ENCODE results near the gene EVA1A. TPM values are rescaled to one million over a fixed set of nuclear protein-coding genes. Genes with fewer than 3 reads are reported as not detected.
A peak's percentile ranks its signal among the peaks of the same experiment; 100 is the strongest.

EVA1A gene
- total and polyA plus RNA-seq, 2 experiments from 2014 or later = 0.51 to 0.57 TPM

DNA sequence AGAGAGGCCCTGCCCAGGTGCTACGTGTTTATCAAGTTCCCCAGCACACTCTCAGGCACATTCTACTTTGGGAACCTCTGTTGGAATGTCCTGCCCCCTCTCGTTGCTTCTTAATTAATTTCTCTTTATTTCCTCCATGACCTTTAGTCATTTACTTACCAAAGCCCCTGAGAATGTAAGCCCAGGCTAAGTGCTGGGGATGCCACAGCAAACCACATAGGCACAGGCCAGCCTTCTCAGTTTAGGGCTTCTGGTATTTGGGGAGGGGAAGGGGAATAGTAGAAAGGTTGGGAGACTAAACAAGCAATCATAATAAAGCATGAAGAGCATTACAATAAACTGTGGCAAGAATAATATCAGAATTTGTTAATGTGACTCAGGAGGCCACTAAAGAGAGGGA lies 85.7 kb downstream of the EVA1A start:
- no peaks in the 10 kb centered on the region for H3K27me3 ChIP-seq
- TF ChIP-seq, protein P1, sequence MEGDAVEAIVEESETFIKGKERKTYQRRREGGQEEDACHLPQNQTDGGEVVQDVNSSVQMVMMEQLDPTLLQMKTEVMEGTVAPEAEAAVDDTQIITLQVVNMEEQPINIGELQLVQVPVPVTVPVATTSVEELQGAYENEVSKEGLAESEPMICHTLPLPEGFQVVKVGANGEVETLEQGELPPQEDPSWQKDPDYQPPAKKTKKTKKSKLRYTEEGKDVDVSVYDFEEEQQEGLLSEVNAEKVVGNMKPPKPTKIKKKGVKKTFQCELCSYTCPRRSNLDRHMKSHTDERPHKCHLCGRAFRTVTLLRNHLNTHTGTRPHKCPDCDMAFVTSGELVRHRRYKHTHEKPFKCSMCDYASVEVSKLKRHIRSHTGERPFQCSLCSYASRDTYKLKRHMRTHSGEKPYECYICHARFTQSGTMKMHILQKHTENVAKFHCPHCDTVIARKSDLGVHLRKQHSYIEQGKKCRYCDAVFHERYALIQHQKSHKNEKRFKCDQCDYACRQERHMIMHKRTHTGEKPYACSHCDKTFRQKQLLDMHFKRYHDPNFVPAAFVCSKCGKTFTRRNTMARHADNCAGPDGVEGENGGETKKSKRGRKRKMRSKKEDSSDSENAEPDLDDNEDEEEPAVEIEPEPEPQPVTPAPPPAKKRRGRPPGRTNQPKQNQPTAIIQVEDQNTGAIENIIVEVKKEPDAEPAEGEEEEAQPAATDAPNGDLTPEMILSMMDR (IDR thresholded peaks at IDR 0.05; ENCODE audit: low read depth, low read length) = no peak

DNA sequence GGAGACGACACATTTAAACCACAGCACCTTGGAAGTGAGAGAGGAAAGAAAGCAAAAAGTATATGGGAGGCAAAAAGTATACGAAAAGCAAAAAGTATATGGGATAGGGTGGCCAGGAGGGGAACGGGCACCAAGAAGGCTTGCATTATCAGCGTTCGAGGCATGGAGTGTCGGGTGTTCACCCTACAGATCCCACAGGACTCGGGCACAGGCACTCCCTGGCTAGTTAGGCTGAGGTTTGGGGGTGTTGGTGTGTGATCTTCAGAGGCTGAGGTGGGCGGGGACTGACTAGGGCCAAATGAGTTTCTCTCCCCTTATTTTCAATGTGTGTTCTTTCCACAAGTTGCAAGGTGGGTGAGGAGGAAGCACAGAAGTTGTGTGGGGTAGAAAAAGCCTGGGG lies 86.6 kb downstream of the EVA1A start:
- no peak for DNase-seq (ENCODE audit: low read depth in 1 of 2, low spot score in 1 of 2)
- no peak overlapping the region for H3K27ac ChIP-seq

More for the DNA sequence above, 85.7 kb downstream of the EVA1A start:
- H3K4me3 ChIP-seq = no peak overlapping the region
- no peaks in the 10 kb centered on the region for H3K9me3 ChIP-seq (ENCODE audit: low read depth)
- peaks cover 5% of the 10 kb centered on the region for H3K4me1 ChIP-seq (ENCODE audit: low read depth)
- no peak for DNase-seq (ENCODE audit: low read depth in 1 of 2, low spot score in 1 of 2)
- H3K27ac ChIP-seq = no peak overlapping the region
- no peaks in the 10 kb centered on the region for H3K36me3 ChIP-seq

DNA sequence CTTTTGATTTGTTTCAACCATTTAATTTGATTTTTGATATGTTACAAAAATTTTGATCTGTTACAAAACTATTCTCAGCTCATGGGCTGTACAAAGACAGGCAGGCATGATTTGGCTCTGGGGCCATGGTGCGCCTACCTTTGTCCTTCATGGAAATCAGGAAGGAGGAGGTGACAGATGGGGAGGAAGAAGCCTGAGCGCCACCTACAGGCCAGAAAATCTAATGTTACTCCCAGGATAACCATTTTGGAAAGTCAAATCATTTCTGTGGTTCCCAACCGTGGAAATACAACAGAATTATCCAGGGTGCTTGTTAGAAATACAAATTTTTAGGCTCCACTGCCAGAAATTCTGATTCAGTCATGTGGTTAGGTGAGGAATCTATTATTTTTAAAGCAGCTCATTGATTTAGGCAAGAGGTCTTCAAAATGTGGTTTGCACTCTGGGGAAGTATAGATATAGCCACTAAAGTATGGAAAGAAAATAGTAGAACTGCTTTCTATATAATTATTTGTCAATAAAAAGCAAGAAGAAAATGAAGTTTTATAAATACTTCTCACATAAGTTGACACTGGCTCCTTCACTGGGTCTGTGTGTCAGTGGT lies 93.9 kb downstream of the EVA1A start:
- TF ChIP-seq, protein P1 (IDR thresholded peaks at IDR 0.05; ENCODE audit: low read depth, low read length) = peak; percentile 62
- DNase-seq (ENCODE audit: low read depth in 1 of 2, low spot score in 1 of 2) = peak; percentile 32 to 54
- H3K27ac ChIP-seq = no peak overlapping the region
- H3K9me3 ChIP-seq (ENCODE audit: low read depth) = no peaks in the 10 kb centered on the region
- H3K4me3 ChIP-seq = no peak overlapping the region
- no peaks in the 10 kb centered on the region for H3K27me3 ChIP-seq
- no peaks in the 10 kb centered on the region for H3K36me3 ChIP-seq
- peaks cover 3% of the 10 kb centered on the region for H3K4me1 ChIP-seq (ENCODE audit: low read depth)

More for the DNA sequence above, 86.6 kb downstream of the EVA1A start:
- TF ChIP-seq, protein P1 (IDR thresholded peaks at IDR 0.05; ENCODE audit: low read depth, low read length) = no peak
- H3K27me3 ChIP-seq = no peaks in the 10 kb centered on the region
- H3K9me3 ChIP-seq (ENCODE audit: low read depth) = no peaks in the 10 kb centered on the region
- no peak overlapping the region for H3K4me3 ChIP-seq
- H3K36me3 ChIP-seq = no peaks in the 10 kb centered on the region
- peaks cover 5% of the 10 kb centered on the region for H3K4me1 ChIP-seq (ENCODE audit: low read depth)

DNA sequence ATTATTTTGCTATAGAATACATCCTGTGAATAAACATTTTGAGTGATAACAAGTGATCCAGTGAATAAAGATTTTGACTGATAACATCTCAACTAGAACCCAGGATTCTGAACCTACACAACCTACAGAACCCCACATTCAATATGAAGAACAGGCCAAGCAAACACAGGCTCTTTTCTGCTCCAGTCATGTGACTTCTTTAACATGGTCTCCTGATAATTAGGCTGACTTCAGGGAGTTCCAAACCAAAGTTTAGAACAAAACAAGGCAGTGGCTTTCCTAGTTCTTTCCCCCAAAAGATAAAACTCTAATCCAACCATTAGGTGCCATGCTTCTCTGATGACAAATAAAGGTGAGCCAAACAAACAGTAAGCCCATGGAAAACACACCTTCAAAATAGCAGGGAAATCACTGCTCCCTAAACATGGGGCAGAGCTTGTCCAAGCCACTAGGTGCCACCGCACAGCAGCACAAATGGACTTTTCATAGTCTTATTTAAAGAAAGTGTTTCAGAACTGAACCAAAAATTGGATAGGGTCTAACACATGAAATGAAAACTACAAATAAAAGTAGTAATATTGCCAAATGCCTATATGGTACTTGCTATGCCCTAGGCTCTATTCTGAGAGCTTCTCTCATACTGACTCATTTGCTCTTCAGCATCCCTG lies 95.3 kb downstream of the EVA1A start:
- no peaks in the 10 kb centered on the region for H3K36me3 ChIP-seq
- H3K27me3 ChIP-seq = no peaks in the 10 kb centered on the region
- peak; percentile 34 to 61 for DNase-seq (ENCODE audit: low read depth in 1 of 2, low spot score in 1 of 2)
- H3K27ac ChIP-seq = no peak overlapping the region
- TF ChIP-seq, protein P1 (IDR thresholded peaks at IDR 0.05; ENCODE audit: low read depth, low read length) = peak; percentile 72
- H3K4me3 ChIP-seq = no peak overlapping the region
- H3K9me3 ChIP-seq (ENCODE audit: low read depth) = no peaks in the 10 kb centered on the region
- H3K4me1 ChIP-seq (ENCODE audit: low read depth) = peaks cover 3% of the 10 kb centered on the region

DNA sequence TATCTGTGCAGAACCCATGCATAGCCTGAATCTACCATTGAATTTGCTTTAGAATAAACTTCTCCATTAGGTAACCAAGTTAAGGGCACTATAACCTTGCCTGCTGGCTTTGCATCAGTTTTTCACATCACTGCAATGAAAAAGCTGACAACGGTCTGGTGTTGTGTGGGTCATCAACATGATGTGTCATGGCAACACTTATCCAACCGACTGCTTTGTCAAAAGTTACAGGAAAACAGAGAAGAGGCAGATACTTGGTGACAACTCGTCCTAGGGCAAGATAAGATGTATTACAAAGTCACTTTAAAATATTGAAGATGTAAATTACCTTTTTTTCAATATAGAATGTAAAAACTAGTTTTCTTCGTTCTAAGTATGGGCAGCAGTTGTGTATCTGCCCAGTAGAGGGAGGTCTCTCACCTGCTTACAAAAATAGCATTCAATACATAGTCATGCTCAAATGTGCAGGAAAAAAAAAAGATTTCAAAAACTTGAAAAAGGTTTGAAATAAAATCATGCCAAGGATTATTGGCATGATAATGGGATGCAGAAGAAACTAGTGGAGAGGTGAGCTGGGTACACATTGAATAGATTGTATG lies 96.3 kb downstream of the EVA1A start:
- no peak overlapping the region for H3K4me3 ChIP-seq
- H3K4me1 ChIP-seq (ENCODE audit: low read depth) = peaks cover 3% of the 10 kb centered on the region
- H3K27ac ChIP-seq = no peak overlapping the region
- no peaks in the 10 kb centered on the region for H3K27me3 ChIP-seq
- no peaks in the 10 kb centered on the region for H3K9me3 ChIP-seq (ENCODE audit: low read depth)
- DNase-seq (ENCODE audit: low read depth in 1 of 2, low spot score in 1 of 2) = peak; percentile 28 to 59
- TF ChIP-seq, protein P1 (IDR thresholded peaks at IDR 0.05; ENCODE audit: low read depth, low read length) = peak; percentile 88
- H3K36me3 ChIP-seq = no peaks in the 10 kb centered on the region

All from cardiac muscle cell (in vitro differentiated cells and primary cell).